Body of pancreas (tissue), 4 donors: ENCODE results near the gene TNS3.
A peak's percentile ranks its signal among the peaks of the same experiment; 100 is the strongest.

Source experiments
- POLR2A ChIP-seq, 3 donors: fragments of 450-650 bp; IDR thresholded peaks; one replicate each; pipeline ENCODE4 v1.6.1; 2016; ENCODE audit warnings: antibody characterized with exemption in 3 of 3, mild to moderate bottlenecking in 2 of 3
- TF ChIP-seq, protein P1 (sequence below), 7 experiments: fragments of 450-650 bp in 4 of 7; fragments of 200-600 bp in 3 of 7; sonication (generic) in 3 of 7; IDR thresholded peaks; one replicate each; pipeline ENCODE4 v1.5.1; 2016 to 2019; ENCODE audit warnings: antibody characterized with exemption in 7 of 7

DNA sequence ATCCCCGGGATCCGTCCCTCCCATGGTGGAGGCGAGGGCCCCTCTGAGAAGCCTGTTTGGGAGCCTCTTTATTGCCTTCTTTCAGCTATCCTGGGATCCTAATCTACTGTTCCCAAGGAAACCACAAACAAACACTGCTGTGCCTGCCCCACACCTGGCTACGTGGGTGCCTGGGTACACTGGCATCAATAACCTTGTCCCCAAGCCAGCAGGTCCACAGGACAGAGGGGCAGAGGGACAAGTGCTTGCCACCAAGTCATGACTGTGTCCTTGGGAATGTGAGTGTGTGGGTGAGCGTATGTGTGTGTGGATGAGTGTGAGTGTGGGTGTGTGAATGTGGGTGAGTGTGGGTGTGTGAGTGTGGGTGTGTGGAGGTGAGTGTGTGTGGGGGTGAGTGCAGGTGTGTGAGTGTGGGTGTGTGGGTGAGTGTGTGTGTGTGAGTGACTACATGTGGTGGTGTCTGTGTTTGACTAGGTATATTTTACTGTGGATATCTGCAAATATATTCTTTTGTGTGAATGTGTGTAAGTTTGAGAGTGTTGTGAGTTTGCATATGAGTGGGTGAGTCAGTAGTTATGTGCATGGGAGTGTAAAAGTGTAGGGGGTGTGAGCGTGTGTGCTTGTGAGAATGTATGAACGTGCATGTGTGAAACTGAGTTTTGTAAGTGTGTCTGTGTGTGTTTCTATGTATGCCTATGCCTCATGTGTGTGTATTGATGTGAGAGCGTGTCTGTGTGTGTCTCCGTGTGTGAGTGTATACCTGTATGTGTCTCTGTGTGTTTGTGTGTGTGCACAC is 96.1 kb downstream of the TNS3 start:
- TF ChIP-seq, protein P1, sequence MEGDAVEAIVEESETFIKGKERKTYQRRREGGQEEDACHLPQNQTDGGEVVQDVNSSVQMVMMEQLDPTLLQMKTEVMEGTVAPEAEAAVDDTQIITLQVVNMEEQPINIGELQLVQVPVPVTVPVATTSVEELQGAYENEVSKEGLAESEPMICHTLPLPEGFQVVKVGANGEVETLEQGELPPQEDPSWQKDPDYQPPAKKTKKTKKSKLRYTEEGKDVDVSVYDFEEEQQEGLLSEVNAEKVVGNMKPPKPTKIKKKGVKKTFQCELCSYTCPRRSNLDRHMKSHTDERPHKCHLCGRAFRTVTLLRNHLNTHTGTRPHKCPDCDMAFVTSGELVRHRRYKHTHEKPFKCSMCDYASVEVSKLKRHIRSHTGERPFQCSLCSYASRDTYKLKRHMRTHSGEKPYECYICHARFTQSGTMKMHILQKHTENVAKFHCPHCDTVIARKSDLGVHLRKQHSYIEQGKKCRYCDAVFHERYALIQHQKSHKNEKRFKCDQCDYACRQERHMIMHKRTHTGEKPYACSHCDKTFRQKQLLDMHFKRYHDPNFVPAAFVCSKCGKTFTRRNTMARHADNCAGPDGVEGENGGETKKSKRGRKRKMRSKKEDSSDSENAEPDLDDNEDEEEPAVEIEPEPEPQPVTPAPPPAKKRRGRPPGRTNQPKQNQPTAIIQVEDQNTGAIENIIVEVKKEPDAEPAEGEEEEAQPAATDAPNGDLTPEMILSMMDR (IDR thresholded peaks at IDR 0.05), result peak in 1 of 7 experiments; percentile 21
- TF ChIP-seq POLR2A (IDR thresholded peaks at IDR 0.05), result peak in 2 of 3 donors; percentile 39 to 69
